K562 (cell line): ENCODE data around the gene RAB3D. TPM values are rescaled to one million over a fixed set of nuclear protein-coding genes. Genes with fewer than 3 reads are reported as not detected.
A peak's percentile ranks its signal among the peaks of the same experiment; 100 is the strongest.

Source experiments
- BHLHE40 ChIP-seq: IDR thresholded peaks from 2 replicates; pipeline ENCODE4 v1.6.1; 2011; ENCODE audit warnings: low read length, improper control_type of control experiment
- CTBP1 ChIP-seq: fragments of 450-650 bp; IDR thresholded peaks from 2 replicates; pipeline ENCODE4 v1.6.1; 2016; ENCODE audit warnings: borderline replicate concordance
- PCBP1 ChIP-seq: fragments of 200-400 bp; formaldehyde crosslinking; IDR thresholded peaks from 2 replicates; pipeline ENCODE4 v1.6.1; 2018; ENCODE audit warnings: mild to moderate bottlenecking, low read depth, low read length; ENCODE audit not compliant: poor library complexity, severe bottlenecking
- RHOXF2B ChIP-seq: fragments of 250-450 bp; sonication (Bioruptor Pico); conservative IDR thresholded peaks from 2 replicates; pipeline ENCODE4 v1.5.1; 2021
- TCF7L2 ChIP-seq: fragments of 150-350 bp; IDR thresholded peaks from 2 replicates; pipeline ENCODE4 v1.6.1; 2016; ENCODE audit warnings: low read depth, mild to moderate bottlenecking, low read length, moderate library complexity
- TFAM ChIP-seq: fragments of 250-450 bp; sonication (Bioruptor Pico); conservative IDR thresholded peaks from 2 replicates; pipeline ENCODE4 v1.5.0; 2021; ENCODE audit warnings: mild to moderate bottlenecking, moderate library complexity
- ZNF384 ChIP-seq: IDR thresholded peaks from 2 replicates; pipeline ENCODE4 v1.6.1; 2012; ENCODE audit warnings: low read depth, low read length, improper control_type of control experiment
- polyA plus RNA-seq, 8 experiments: library from polyadenylated mRNA; depleted of rRNA in 4 of 8; stranded (reverse) in 5 of 8; unstranded in 3 of 8; fragments of >200 nt; fragmentation: Nextera tagmentation in 2 of 8; fragmentation: Illumina TruSeq in 1 of 8; extraction: Ambion mirVana in 2 of 8; extraction: Trizol in 1 of 8; gene quantifications; 2 replicates each; pipeline versions ENCODE4 v1.2.1 to v1.2.3, GENCODE V29; 2011 to 2014; ENCODE audit warnings: inconsistent platforms in 1 of 8, missing spikeins in 1 of 8
- total RNA-seq, 7 experiments: library from RNA; depleted of rRNA in 6 of 7; stranded (reverse); fragments of >200 nt in 6 of 7; fragmentation: Illumina TruSeq in 2 of 7; extraction: Trizol in 2 of 7; gene quantifications; 2 replicates each; pipeline versions ENCODE4 v1.2.1 to v1.2.3, GENCODE V29; 2011 to 2021; ENCODE audit warnings: low replicate concordance in 1 of 7
- TF ChIP-seq, protein P1 (sequence below): fragments of 450-650 bp; IDR thresholded peaks from 2 replicates; pipeline ENCODE4 v1.7.1; 2018; ENCODE audit warnings: mild to moderate bottlenecking, low read depth; ENCODE audit not compliant: partially characterized antibody

RAB3D gene
- total and polyA plus RNA-seq, 9 of the 15 experiments (the other 6 are each of a cell fraction or from before 2014, with no cell fraction given), result 0.34 to 3.3 (median 1.3) TPM

DNA sequence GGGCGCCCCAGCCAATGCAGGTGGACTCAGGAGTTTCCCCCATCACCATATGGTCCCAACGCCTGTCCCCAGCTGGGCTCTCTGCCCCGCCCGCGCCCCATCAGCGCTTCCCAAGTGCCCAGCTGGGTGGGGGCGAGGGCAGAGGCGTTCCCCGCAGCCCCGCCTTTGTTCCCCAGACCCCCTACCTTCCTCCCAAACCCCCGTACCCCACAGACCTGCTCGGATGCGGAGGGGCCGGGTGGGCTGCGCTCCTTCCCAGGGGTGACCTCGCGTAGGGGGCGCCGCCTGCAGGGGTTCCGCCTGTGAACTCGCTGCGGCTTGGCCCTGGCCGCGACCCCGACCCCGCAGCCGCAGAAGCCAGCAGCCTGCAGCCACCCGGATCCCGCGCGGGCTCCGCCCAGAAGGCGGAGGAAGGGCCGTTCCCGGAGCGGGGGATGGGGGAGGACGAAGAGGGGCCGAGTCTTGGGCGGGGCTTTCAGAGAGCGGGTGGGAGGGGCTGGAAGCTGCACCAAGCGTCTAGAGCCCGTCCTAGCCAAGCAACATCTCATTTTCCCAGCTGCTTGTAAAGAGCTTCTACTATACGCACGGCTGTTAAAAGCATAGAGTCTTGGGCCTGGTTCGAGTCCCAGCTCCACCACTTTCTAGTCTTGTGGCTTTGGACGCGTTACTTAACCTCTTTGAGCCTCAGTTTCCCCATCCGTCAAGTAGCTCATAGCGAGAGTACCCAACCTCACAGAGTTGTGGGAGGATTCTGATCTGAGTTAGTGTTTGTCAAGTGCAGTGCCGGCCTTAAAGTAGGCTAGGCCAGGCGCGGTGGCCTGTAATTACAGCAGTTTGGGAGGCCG lies at the start of gene RAB3D (continued):
- peak; percentile 81 for TF ChIP-seq PCBP1
- TF ChIP-seq, protein P1, sequence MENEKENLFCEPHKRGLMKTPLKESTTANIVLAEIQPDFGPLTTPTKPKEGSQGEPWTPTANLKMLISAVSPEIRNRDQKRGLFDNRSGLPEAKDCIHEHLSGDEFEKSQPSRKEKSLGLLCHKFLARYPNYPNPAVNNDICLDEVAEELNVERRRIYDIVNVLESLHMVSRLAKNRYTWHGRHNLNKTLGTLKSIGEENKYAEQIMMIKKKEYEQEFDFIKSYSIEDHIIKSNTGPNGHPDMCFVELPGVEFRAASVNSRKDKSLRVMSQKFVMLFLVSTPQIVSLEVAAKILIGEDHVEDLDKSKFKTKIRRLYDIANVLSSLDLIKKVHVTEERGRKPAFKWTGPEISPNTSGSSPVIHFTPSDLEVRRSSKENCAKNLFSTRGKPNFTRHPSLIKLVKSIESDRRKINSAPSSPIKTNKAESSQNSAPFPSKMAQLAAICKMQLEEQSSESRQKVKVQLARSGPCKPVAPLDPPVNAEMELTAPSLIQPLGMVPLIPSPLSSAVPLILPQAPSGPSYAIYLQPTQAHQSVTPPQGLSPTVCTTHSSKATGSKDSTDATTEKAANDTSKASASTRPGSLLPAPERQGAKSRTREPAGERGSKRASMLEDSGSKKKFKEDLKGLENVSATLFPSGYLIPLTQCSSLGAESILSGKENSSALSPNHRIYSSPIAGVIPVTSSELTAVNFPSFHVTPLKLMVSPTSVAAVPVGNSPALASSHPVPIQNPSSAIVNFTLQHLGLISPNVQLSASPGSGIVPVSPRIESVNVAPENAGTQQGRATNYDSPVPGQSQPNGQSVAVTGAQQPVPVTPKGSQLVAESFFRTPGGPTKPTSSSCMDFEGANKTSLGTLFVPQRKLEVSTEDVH, result no peak
- TF ChIP-seq BHLHE40, result no peak
- TF ChIP-seq TCF7L2, result no peak
- no peak for TF ChIP-seq RHOXF2B (CRISPR knock-in tag)
- no peak for TF ChIP-seq TFAM (CRISPR knock-in tag)
- no peak for TF ChIP-seq ZNF384
- TF ChIP-seq CTBP1, result no peak
